H1 (cell line): ENCODE measurements around the gene LHX2. TPM values are rescaled to one million over a fixed set of nuclear protein-coding genes. Genes with fewer than 3 reads are reported as not detected.

Experiments used
- CTCF ChIA-PET: fragments of 300-600 bp; sonication (Branson Sonifier 250); formaldehyde crosslinking; loops from one replicate; lab custom pipeline; 2021; ENCODE audit not compliant: partially characterized antibody; lab: Charles Lee
- POLR2A ChIA-PET: fragments of 300-600 bp; sonication (Branson Sonifier 250); formaldehyde crosslinking; loops from one replicate; lab custom pipeline; 2021; ENCODE audit warnings: inconsistent platforms; ENCODE audit not compliant: partially characterized antibody; lab: Charles Lee
- DNase-seq, 2 experiments: peaks; one replicate each; pipeline versions ENCODE4 v3.0.0 to v3.0.0-alpha.2; 2010 to 2022; ENCODE audit warnings: low spot score in 2 of 2, low read depth in 1 of 2, mixed read lengths in 1 of 2
- FAIRE-seq: peaks from 2 replicates; lab custom pipeline; 2011; peaks lifted over from hg19 to GRCh38; lab: Jason Lieb, UNC
- H2AFZ ChIP-seq: 2 replicates; pipeline ENCODE4 v1.8.1; 2012; ENCODE audit warnings: low read length, inconsistent platforms
- H2AK5ac ChIP-seq: 2 replicates; pipeline ENCODE4 v1.6.1; 2013; ENCODE audit warnings: low read depth, low read length
- H2BK120ac ChIP-seq: replicated peaks from 2 replicates; pipeline ENCODE3; 2013; ENCODE audit warnings: low read depth, low read length, inconsistent platforms
- H2BK12ac ChIP-seq: 2 replicates; pipeline ENCODE4 v1.6.1; 2013; ENCODE audit warnings: low read depth, low read length
- H2BK15ac ChIP-seq: 2 replicates; pipeline ENCODE4 v1.6.1; 2013; ENCODE audit warnings: low read length
- H2BK20ac ChIP-seq: 2 replicates; pipeline ENCODE4 v1.6.1; 2013; ENCODE audit warnings: low read length
- H2BK5ac ChIP-seq: 2 replicates; pipeline ENCODE4 v1.6.1; 2013; ENCODE audit warnings: low read depth, low read length
- H3K14ac ChIP-seq: 2 replicates; pipeline ENCODE4 v1.6.1; 2013; ENCODE audit warnings: inconsistent platforms; ENCODE audit not compliant: insufficient read length
- H3K18ac ChIP-seq: 2 replicates; pipeline ENCODE4 v1.6.1; 2013; ENCODE audit warnings: low read length; ENCODE audit errors: extremely low read depth
- H3K23ac ChIP-seq: 2 replicates; pipeline ENCODE4 v1.6.1; 2013; ENCODE audit warnings: inconsistent platforms; ENCODE audit not compliant: insufficient read length
- H3K23me2 ChIP-seq: 2 replicates; pipeline ENCODE4 v1.6.1; 2013; ENCODE audit warnings: low read depth, low read length
- H3K27ac ChIP-seq: 2 replicates; pipeline ENCODE4 v1.6.1; 2011; ENCODE audit warnings: low read depth, low read length, inconsistent platforms
- H3K27me3 ChIP-seq, 4 experiments: replicated peaks in 1 of 4; 1 replicate in 1 of 4; 2 replicates in 3 of 4; pipeline versions ENCODE4 v1.6.1 to v1.8.1; 2011 to 2013; ENCODE audit warnings: low read length in 3 of 4, mild to moderate bottlenecking in 3 of 4, inconsistent platforms in 2 of 4, mixed read lengths in 2 of 4, moderate library complexity in 1 of 4; ENCODE audit not compliant: control insufficient read depth in 3 of 4, insufficient read depth in 3 of 4; ENCODE audit errors: extremely low read depth in 1 of 4
- H3K36me3 ChIP-seq, 4 experiments: 2 replicates each; pipeline versions ENCODE4 v1.6.1 to v1.8.1; 2011 to 2013; ENCODE audit warnings: mild to moderate bottlenecking in 4 of 4, low read length in 3 of 4, moderate library complexity in 2 of 4, control low read depth in 1 of 4, inconsistent platforms in 1 of 4; ENCODE audit not compliant: insufficient read depth in 4 of 4, control insufficient read depth in 2 of 4
- H3K4ac ChIP-seq: replicated peaks from 2 replicates; pipeline ENCODE3; 2013; ENCODE audit warnings: low read length, low read depth, mixed read lengths, inconsistent platforms; ENCODE audit not compliant: insufficient read length
- H3K4me1 ChIP-seq, 4 experiments: replicated peaks in 1 of 4; 1 replicate in 1 of 4; 2 replicates in 3 of 4; pipeline versions ENCODE4 v1.6.1 to v1.8.1; 2011 to 2013; ENCODE audit warnings: low read length in 3 of 4, inconsistent platforms in 2 of 4, mixed read lengths in 1 of 4; ENCODE audit not compliant: insufficient read depth in 4 of 4, control insufficient read depth in 3 of 4
- H3K4me2 ChIP-seq, 2 experiments: 2 replicates each; pipeline versions ENCODE4 v1.6.1 to v1.8.1; 2011 to 2013; ENCODE audit warnings: low read depth in 2 of 2, low read length in 2 of 2, control low read depth in 1 of 2, inconsistent platforms in 1 of 2, mild to moderate bottlenecking in 1 of 2; ENCODE audit not compliant: insufficient read depth in 1 of 2
- H3K4me3 ChIP-seq, 4 experiments: fragments of 200-600, 300-600 bp in 1 of 4; sonication (generic), shearing (Covaris generic), sonication (Bioruptor Twin) in 1 of 4; 2 replicates each; pipeline versions ENCODE4 v1.5.1 to v1.8.1; 2011 to 2016; ENCODE audit warnings: low read length in 4 of 4, low read depth in 3 of 4, control low read depth in 2 of 4, inconsistent platforms in 2 of 4, mild to moderate bottlenecking in 2 of 4, mixed read lengths in 1 of 4, moderate library complexity in 1 of 4; ENCODE audit not compliant: insufficient read depth in 2 of 4; ENCODE audit errors: extremely low read depth in 1 of 4
- H3K56ac ChIP-seq: replicated peaks from 2 replicates; pipeline ENCODE3; 2013; ENCODE audit warnings: low read depth, mild to moderate bottlenecking, mixed read lengths, low read length, inconsistent platforms; ENCODE audit not compliant: insufficient read length
- H3K79me1 ChIP-seq: 2 replicates; pipeline ENCODE4 v1.6.1; 2013; ENCODE audit warnings: low read depth, low read length, control low read depth
- H3K79me2 ChIP-seq, 2 experiments: 2 replicates each; pipeline versions ENCODE4 v1.6.1 to v1.8.1; 2012 to 2013; ENCODE audit warnings: low read length in 2 of 2, mild to moderate bottlenecking in 2 of 2, inconsistent platforms in 1 of 2; ENCODE audit not compliant: insufficient read depth in 2 of 2, control insufficient read depth in 1 of 2
- H3K9ac ChIP-seq, 4 experiments: replicated peaks in 1 of 4; 1 replicate in 1 of 4; 2 replicates in 3 of 4; pipeline versions ENCODE4 v1.6.1 to v1.8.1; 2011 to 2013; ENCODE audit warnings: low read depth in 3 of 4, low read length in 3 of 4, control low read depth in 2 of 4, mild to moderate bottlenecking in 2 of 4, moderate library complexity in 2 of 4, inconsistent platforms in 1 of 4; ENCODE audit errors: extremely low read depth in 1 of 4
- H3K9me3 ChIP-seq, 2 experiments: 2 replicates each; pipeline versions ENCODE4 v1.6.1 to v1.8.1; 2012 to 2013; ENCODE audit warnings: mild to moderate bottlenecking in 2 of 2, moderate library complexity in 2 of 2, control low read depth in 1 of 2, inconsistent platforms in 1 of 2, low read depth in 1 of 2, low read length in 1 of 2, mixed read lengths in 1 of 2; ENCODE audit not compliant: insufficient read depth in 2 of 2
- H4K20me1 ChIP-seq, 2 experiments: replicated peaks in 1 of 2; 2 replicates each; pipeline versions ENCODE3 to v1.8.1; 2011 to 2013; ENCODE audit warnings: inconsistent platforms in 2 of 2, low read length in 2 of 2, mild to moderate bottlenecking in 1 of 2; ENCODE audit not compliant: insufficient read depth in 2 of 2, control insufficient read depth in 1 of 2
- H4K5ac ChIP-seq: 2 replicates; pipeline ENCODE4 v1.6.1; 2013; ENCODE audit warnings: low read length, low read depth, mixed read lengths, inconsistent platforms; ENCODE audit not compliant: insufficient read length
- H4K8ac ChIP-seq: 2 replicates; pipeline ENCODE4 v1.8.0; 2013; ENCODE audit warnings: mild to moderate bottlenecking, moderate library complexity, low read length, inconsistent platforms; ENCODE audit not compliant: insufficient read depth; ENCODE audit errors: extremely low read depth
- H4K91ac ChIP-seq: replicated peaks from 2 replicates; pipeline ENCODE3; 2013; ENCODE audit warnings: low read length, mixed read lengths, inconsistent platforms; ENCODE audit not compliant: insufficient read length
- CBX8 ChIP-seq: fragments of 300-800, 300-1000 bp; sonication (generic); IDR thresholded peaks from 2 replicates; pipeline ENCODE4 v1.7.1; 2016; ENCODE audit warnings: low read depth, low read length, borderline replicate concordance
- CHD1 ChIP-seq: IDR thresholded peaks from 2 replicates; pipeline ENCODE4 v1.6.1; 2012; ENCODE audit warnings: low read depth, low read length, improper control_type of control experiment
- JUND ChIP-seq: IDR thresholded peaks from 2 replicates; pipeline ENCODE4 v1.6.1; 2011; ENCODE audit warnings: mild to moderate bottlenecking, improper control_type of control experiment, low read length
- PHF8 ChIP-seq: fragments of 200-600 bp; sonication (generic); conservative IDR thresholded peaks from 2 replicates; pipeline ENCODE4 v1.7.1; 2012; ENCODE audit warnings: low read depth, mild to moderate bottlenecking, inconsistent platforms, low read length, moderate library complexity
- POU5F1 ChIP-seq: IDR thresholded peaks from 2 replicates; pipeline ENCODE4 v1.6.1; 2011; ENCODE audit warnings: low read depth, mild to moderate bottlenecking, low read length, moderate library complexity
- RAD21 ChIP-seq, 2 experiments: IDR thresholded peaks in 1 of 2; conservative IDR thresholded peaks in 1 of 2; 2 replicates each; pipeline ENCODE4 v1.6.1; 2011; ENCODE audit warnings: low read depth in 2 of 2, low read length in 2 of 2, improper control_type of control experiment in 1 of 2, inconsistent platforms in 1 of 2, mild to moderate bottlenecking in 1 of 2, moderate library complexity in 1 of 2
- SAP30 ChIP-seq: fragments of 300-600 bp; sonication (generic); IDR thresholded peaks from 2 replicates; pipeline ENCODE4 v1.7.1; 2012; ENCODE audit warnings: low read length, moderate library complexity, mild to moderate bottlenecking, inconsistent platforms; ENCODE audit not compliant: insufficient read depth, insufficient replicate concordance
- SIN3A ChIP-seq, 2 experiments: IDR thresholded peaks in 1 of 2; conservative IDR thresholded peaks in 1 of 2; 2 replicates each; pipeline ENCODE4 v1.6.1; 2011 to 2012; ENCODE audit warnings: low read length in 2 of 2, improper control_type of control experiment in 1 of 2, low read depth in 1 of 2, mild to moderate bottlenecking in 1 of 2
- SIRT6 ChIP-seq: IDR thresholded peaks from one replicate; pipeline ENCODE4 v1.7.1; 2012; ENCODE audit warnings: low read length, inconsistent platforms
- TCF12 ChIP-seq: IDR thresholded peaks from 2 replicates; pipeline ENCODE4 v1.6.1; 2011; ENCODE audit warnings: low read depth, mild to moderate bottlenecking, low read length
- WGBS, 2 experiments: shearing (Covaris generic) in 1 of 2; methylation state at CpG; one replicate each; pipeline versions ENCODE4 v1.1.6 to v1.1.7; 2013 to 2015; ENCODE audit warnings: low lambda C conversion rate in 2 of 2, mixed read lengths in 2 of 2, inconsistent platforms in 1 of 2, low coverage in 1 of 2, missing lambda C conversion rate in 1 of 2; ENCODE audit not compliant: insufficient replicate concordance in 2 of 2, insufficient coverage in 1 of 2, insufficient read length in 1 of 2; ENCODE audit errors: extremely low coverage in 1 of 2, missing lambda C conversion rate in 1 of 2; 5-methylcytosine and 5-hydroxymethylcytosine counted together
- polyA plus RNA-seq, 7 experiments: library from polyadenylated mRNA; depleted of rRNA in 3 of 7; stranded (reverse) in 5 of 7; unstranded in 2 of 7; fragments of >200 nt in 5 of 7; fragments of 200-250 nt in 2 of 7; gene quantifications; 1 replicate in 5 of 7; 2 replicates in 1 of 7; 4 replicates in 1 of 7; pipeline versions ENCODE4 v1.2.1 to v1.2.3, GENCODE V29; 2011 to 2013; ENCODE audit warnings: missing spikeins in 2 of 7, mixed read lengths in 2 of 7
- total RNA-seq: library from RNA; stranded (reverse); fragmentation: NEBNext Ultra II Directional; extraction: Animal tissue kit (Norgen Biotek cat#: 25700); gene quantifications from 2 replicates; pipeline ENCODE4 v1.2.1, GENCODE V29; 2021
- TF ChIP-seq, protein P1 (sequence below): IDR thresholded peaks from 2 replicates; pipeline ENCODE4 v1.6.1; 2012; ENCODE audit warnings: inconsistent platforms

Gene LHX2
- total and polyA plus RNA-seq, 2 of the 8 experiments (the other 6 are each of a cell fraction or from before 2014, with no cell fraction given): 0.11 to 0.86 TPM

DNA sequence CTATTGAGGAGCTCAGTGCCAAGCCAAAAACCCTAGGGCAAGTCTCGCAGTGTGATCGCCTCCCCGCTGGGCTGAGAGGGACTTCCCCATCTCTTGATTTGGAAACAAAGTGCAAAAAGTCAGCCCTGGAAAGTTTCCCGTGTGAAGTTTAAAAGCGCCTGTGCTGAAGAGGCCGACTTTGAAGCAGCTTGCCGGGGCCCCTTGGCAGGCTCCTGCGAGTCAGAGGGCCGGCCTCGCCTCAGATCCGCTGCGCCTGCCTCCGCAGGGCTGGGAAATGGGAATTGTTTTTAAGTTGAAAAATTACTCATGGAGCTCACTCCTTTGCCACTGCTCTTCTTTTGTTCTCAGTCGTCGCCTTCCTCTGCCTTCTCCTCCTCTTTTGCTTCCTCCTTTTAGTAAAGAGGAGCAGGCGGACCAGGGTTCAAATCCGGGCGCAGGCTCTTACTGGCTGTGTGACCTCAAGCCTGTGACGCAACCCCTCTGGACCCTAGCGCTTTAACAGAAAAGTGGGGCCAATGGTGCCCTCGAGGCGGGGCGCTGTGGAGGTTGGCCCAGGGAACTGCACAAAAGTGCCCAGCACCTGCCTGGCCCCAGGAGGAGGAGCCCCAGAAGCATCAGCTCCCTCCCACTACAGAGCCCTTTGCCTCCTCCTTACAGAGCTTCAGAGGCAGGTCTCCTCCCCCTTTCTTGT is 14.7 kb upstream of the LHX2 start:
- no peaks in the 10 kb centered on the region; a peak in 1 of 8 replicates for H3K36me3 ChIP-seq
- H2BK5ac ChIP-seq: no peak overlapping the region
- no peak overlapping the region for H2AK5ac ChIP-seq
- H3K56ac ChIP-seq: no peak overlapping the region
- no peak overlapping the region for H2AFZ ChIP-seq
- H2BK20ac ChIP-seq: no peak overlapping the region
- no peaks in the 10 kb centered on the region for H3K79me1 ChIP-seq
- 14% methylated on average over 23 of the region's 23 CpGs; no CpG with 5 or more reads in 1 of the 2 experiments for WGBS, 2 experiments
- H3K14ac ChIP-seq: no peak overlapping the region
- DNase-seq: peak in 1 of 2 experiments; percentile 65
- no peak overlapping the region for H4K91ac ChIP-seq
- H3K4me2 ChIP-seq: peak overlapping the region; percentile 58 to 75
- H3K4me3 ChIP-seq: peak overlapping the region in 1 of 4 experiments; percentile 44; a peak in 2 of 8 replicates
- peaks cover 7 to 28% (median 10%) of the 10 kb centered on the region in 4 experiments for H3K4me1 ChIP-seq
- FAIRE-seq: no peak
- no peak overlapping the region for H2BK120ac ChIP-seq
- ChIA-PET POLR2A (interaction anchor here (0.8 to 1.9 kb wide), 3 partner anchors 16 to 22 kb away, joined by 3 to 11 read pairs (median 6); partner anchors contain the start of gene LHX2), CTCF (interaction anchor here (1.2 to 2.6 kb wide), 8 partner anchors 16 to 454 kb away, joined by 3 to 9 read pairs (median 6); no protein-coding TSS in a partner anchor)
- peaks cover 60 to 76% (median 73%) of the 10 kb centered on the region in 4 experiments for H3K27me3 ChIP-seq
- 0 out of 2 replicates have a peak overlapping the region, but pooled peaks have one; percentile 14 for H2BK15ac ChIP-seq
- no peak overlapping the region for H3K23ac ChIP-seq
- no peak overlapping the region for H2BK12ac ChIP-seq
- no peaks in the 10 kb centered on the region for H3K9me3 ChIP-seq
- H4K5ac ChIP-seq: no peak overlapping the region
- no peak overlapping the region for H3K9ac ChIP-seq
- no peak overlapping the region for H3K27ac ChIP-seq
- no peak overlapping the region for H4K8ac ChIP-seq
- no peaks in the 10 kb centered on the region for H3K79me2 ChIP-seq
- H3K18ac ChIP-seq: no peak overlapping the region
- H4K20me1 ChIP-seq: peaks cover 2 to 20% of the 10 kb centered on the region in 2 experiments
- peaks cover 2% of the 10 kb centered on the region; the same call in 1 of the 2 replicates for H3K23me2 ChIP-seq
- no peak overlapping the region for H3K4ac ChIP-seq
- TF ChIP-seq RAD21 (IDR thresholded peaks at IDR 0.05 in 1 of 2, conservative IDR thresholded peaks at IDR 0.05 in 1 of 2; ENCODE audit: low read depth in 2 of 2, low read length in 2 of 2) (no peak; a peak in 1 of 4 replicates), SIN3A (conservative IDR thresholded peaks at IDR 0.05 in 1 of 2, IDR thresholded peaks at IDR 0.05 in 1 of 2; ENCODE audit: low read depth in 1 of 2, low read length in 2 of 2) (no peak), PHF8 (no peak), SAP30 (no peak), POU5F1 (no peak), TCF12 (no peak), CHD1 (no peak), SIRT6 (no peak), CBX8 (no peak), JUND (no peak)
- TF ChIP-seq, protein P1, sequence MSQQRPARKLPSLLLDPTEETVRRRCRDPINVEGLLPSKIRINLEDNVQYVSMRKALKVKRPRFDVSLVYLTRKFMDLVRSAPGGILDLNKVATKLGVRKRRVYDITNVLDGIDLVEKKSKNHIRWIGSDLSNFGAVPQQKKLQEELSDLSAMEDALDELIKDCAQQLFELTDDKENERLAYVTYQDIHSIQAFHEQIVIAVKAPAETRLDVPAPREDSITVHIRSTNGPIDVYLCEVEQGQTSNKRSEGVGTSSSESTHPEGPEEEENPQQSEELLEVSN: 0 out of 2 replicates have a peak, but pooled peaks have one; percentile 16
